ENCODE measurements around the gene ADAMTS13. TPM values are rescaled to one million over a fixed set of nuclear protein-coding genes. Genes with fewer than 3 reads are reported as not detected.
"Not testable (repeated sequence)": the region's sequence is repeated elsewhere in the genome, so short reads cannot be mapped to it uniquely, and the experiment has no call there.

ADAMTS13 gene
- total and polyA plus RNA-seq, 2 experiments from 2014 or later, result 1.4 to 2.2 TPM

GRCh38 chr9:133389025-133389557 lies 33.1 kb upstream of the ADAMTS13 start:
- in situ Hi-C loops (cut with MboI), result no loop called here
- WGBS, 2 experiments (ENCODE audit: low coverage in 1 of 2, low lambda C conversion rate in 2 of 2, missing lambda C conversion rate in 2 of 2), result 77 to 85% methylated on average over 12 of the region's 12 CpGs
- DNase-seq, result no peak

GRCh38 chr9:133389562-133389961 lies 32.6 kb upstream of the ADAMTS13 start:
- H3K79me2 ChIP-seq (ENCODE audit: insufficient read depth), result no peaks in the 10 kb centered on the region
- H3K9ac ChIP-seq, result no peak overlapping the region
- H3K36me3 ChIP-seq (ENCODE audit: low read depth), result no peaks in the 10 kb centered on the region
- no peak overlapping the region for H3K27ac ChIP-seq
- H3K4me3 ChIP-seq, result no peak overlapping the region
- no peaks in the 10 kb centered on the region for H3K4me1 ChIP-seq (ENCODE audit: insufficient read depth)
- in situ Hi-C loops (cut with MboI), result no loop called here
- H3K9me2 ChIP-seq (ENCODE audit: insufficient read depth), result no peaks in the 10 kb centered on the region
- no peaks in the 10 kb centered on the region for H3K9me3 ChIP-seq (ENCODE audit: low read depth)
- H4K20me1 ChIP-seq (ENCODE audit: insufficient read depth), result no peaks in the 10 kb centered on the region
- no peak for DNase-seq
- no peak overlapping the region for H2AFZ ChIP-seq
- H3F3A ChIP-seq (ENCODE audit: insufficient read depth), result no peaks in the 10 kb centered on the region
- 59 to 64% methylated on average over 13 of the region's 13 CpGs for WGBS, 2 experiments (ENCODE audit: low coverage in 1 of 2, low lambda C conversion rate in 2 of 2, missing lambda C conversion rate in 2 of 2)
- H3K27me3 ChIP-seq (replicated peaks; ENCODE audit: insufficient read depth), result no peaks in the 10 kb centered on the region
- no peak for TF ChIP-seq EZH2phosphoT487 (IDR thresholded peaks at IDR 0.05; ENCODE audit: insufficient read depth, low read depth)
- TF ChIP-seq EZH2 (IDR thresholded peaks at IDR 0.05; ENCODE audit: insufficient read depth, poor library complexity, severe bottlenecking), result no peak
- no peak overlapping the region for H3K4me2 ChIP-seq (ENCODE audit: unreplicated experiment)

More at GRCh38 chr9:133389025-133389557, 33.1 kb upstream of the ADAMTS13 start:
- Histone ChIP-seq H3K9me2 (ENCODE audit: insufficient read depth) (no peaks in the 10 kb centered on the region), H3K4me3 (no peak overlapping the region), H3K36me3 (ENCODE audit: low read depth) (no peaks in the 10 kb centered on the region), H3K27ac (no peak overlapping the region), H3K9ac (no peak overlapping the region), H3F3A (ENCODE audit: insufficient read depth) (no peaks in the 10 kb centered on the region), H3K9me3 (ENCODE audit: low read depth) (no peaks in the 10 kb centered on the region), H3K79me2 (ENCODE audit: insufficient read depth) (no peaks in the 10 kb centered on the region), H3K4me1 (ENCODE audit: insufficient read depth) (no peaks in the 10 kb centered on the region), H4K20me1 (ENCODE audit: insufficient read depth) (no peaks in the 10 kb centered on the region), H3K27me3 (replicated peaks; ENCODE audit: insufficient read depth) (no peaks in the 10 kb centered on the region), H3K4me2 (ENCODE audit: unreplicated experiment) (no peak overlapping the region), H2AFZ (no peak overlapping the region)
- TF ChIP-seq EZH2 (IDR thresholded peaks at IDR 0.05; ENCODE audit: insufficient read depth, poor library complexity, severe bottlenecking) (no peak), EZH2phosphoT487 (IDR thresholded peaks at IDR 0.05; ENCODE audit: insufficient read depth, low read depth) (no peak)

- H3K4me1 ChIP-seq (ENCODE audit: insufficient read depth), result no peaks in the 10 kb centered on the region
- no peaks in the 10 kb centered on the region for H3F3A ChIP-seq (ENCODE audit: insufficient read depth)
- H2AFZ ChIP-seq, result no peak overlapping the region
- H3K4me2 ChIP-seq (ENCODE audit: unreplicated experiment), result no peak overlapping the region
- in situ Hi-C loops (cut with MboI), result no loop called here
- H3K4me3 ChIP-seq, result no peak overlapping the region
- H3K27me3 ChIP-seq (replicated peaks; ENCODE audit: insufficient read depth), result peaks cover 6% of the 10 kb centered on the region; the same call in 1 of the 2 replicates
- DNase-seq, result no peak
- TF ChIP-seq EZH2phosphoT487 (IDR thresholded peaks at IDR 0.05; ENCODE audit: insufficient read depth, low read depth) (no peak), EZH2 (IDR thresholded peaks at IDR 0.05; ENCODE audit: insufficient read depth, poor library complexity, severe bottlenecking) (no peak)
- 58 to 67% methylated on average over 7 of the region's 7 CpGs for WGBS, 2 experiments (ENCODE audit: low coverage in 1 of 2, low lambda C conversion rate in 2 of 2, missing lambda C conversion rate in 2 of 2)
- H3K79me2 ChIP-seq (ENCODE audit: insufficient read depth), result no peaks in the 10 kb centered on the region
- H3K27ac ChIP-seq, result no peak overlapping the region
- no peak overlapping the region for H3K9ac ChIP-seq
- H3K36me3 ChIP-seq (ENCODE audit: low read depth), result no peaks in the 10 kb centered on the region
- H4K20me1 ChIP-seq (ENCODE audit: insufficient read depth), result no peaks in the 10 kb centered on the region
- H3K9me3 ChIP-seq (ENCODE audit: low read depth), result no peaks in the 10 kb centered on the region
- H3K9me2 ChIP-seq (ENCODE audit: insufficient read depth), result no peaks in the 10 kb centered on the region
These were observed 31.5 kb upstream of the ADAMTS13 start for GRCh38 chr9:133390713-133391112.

- in situ Hi-C loops (cut with MboI); H3K9ac ChIP-seq; H3K4me2 ChIP-seq (ENCODE audit: unreplicated experiment); H3K4me1 ChIP-seq (ENCODE audit: insufficient read depth); H3K79me2 ChIP-seq (ENCODE audit: insufficient read depth); H3F3A ChIP-seq (ENCODE audit: insufficient read depth); H4K20me1 ChIP-seq (ENCODE audit: insufficient read depth); H3K9me2 ChIP-seq (ENCODE audit: insufficient read depth); H3K27ac ChIP-seq; DNase-seq; H3K36me3 ChIP-seq (ENCODE audit: low read depth); H3K9me3 ChIP-seq (ENCODE audit: low read depth); H2AFZ ChIP-seq; H3K4me3 ChIP-seq; H3K27me3 ChIP-seq (replicated peaks; ENCODE audit: insufficient read depth): not testable (repeated sequence)
- WGBS, 2 experiments (ENCODE audit: low coverage in 1 of 2, low lambda C conversion rate in 2 of 2, missing lambda C conversion rate in 2 of 2), result 27 to 48% methylated on average over 2 to 3 of the region's 4 CpGs
These were observed 30.7 kb upstream of the ADAMTS13 start for GRCh38 chr9:133391449-133391848.

- H3K4me1 ChIP-seq (ENCODE audit: insufficient read depth); H3K9me2 ChIP-seq (ENCODE audit: insufficient read depth); H3K79me2 ChIP-seq (ENCODE audit: insufficient read depth); in situ Hi-C loops (cut with MboI); H3K4me2 ChIP-seq (ENCODE audit: unreplicated experiment); H3F3A ChIP-seq (ENCODE audit: insufficient read depth); H3K27ac ChIP-seq; H3K4me3 ChIP-seq; H3K27me3 ChIP-seq (replicated peaks; ENCODE audit: insufficient read depth); DNase-seq; H4K20me1 ChIP-seq (ENCODE audit: insufficient read depth); H2AFZ ChIP-seq; H3K36me3 ChIP-seq (ENCODE audit: low read depth); H3K9me3 ChIP-seq (ENCODE audit: low read depth); H3K9ac ChIP-seq: not testable (repeated sequence)
- 80 to 84% methylated on average over 3 of the region's 3 CpGs for WGBS, 2 experiments (ENCODE audit: low coverage in 1 of 2, low lambda C conversion rate in 2 of 2, missing lambda C conversion rate in 2 of 2)
These were observed 29.9 kb upstream of the ADAMTS13 start for GRCh38 chr9:133392308-133392707.

Data from GM23248 (cell line).